Stimulated activated CD4-positive, alpha-beta T cell treated with anti-CD3 and anti-CD28 coated beads, Interleukin-12 subunit alpha, Interleukin-12 subunit beta, amount 100 ng/mL, for 4 hours (primary cell): ENCODE data around the gene FOXK2.

ENCODE experiments used
- DNase-seq: peaks from one replicate; pipeline ENCODE4 v3.0.0-alpha.2; 2020

Gene FOXK2

DNA sequence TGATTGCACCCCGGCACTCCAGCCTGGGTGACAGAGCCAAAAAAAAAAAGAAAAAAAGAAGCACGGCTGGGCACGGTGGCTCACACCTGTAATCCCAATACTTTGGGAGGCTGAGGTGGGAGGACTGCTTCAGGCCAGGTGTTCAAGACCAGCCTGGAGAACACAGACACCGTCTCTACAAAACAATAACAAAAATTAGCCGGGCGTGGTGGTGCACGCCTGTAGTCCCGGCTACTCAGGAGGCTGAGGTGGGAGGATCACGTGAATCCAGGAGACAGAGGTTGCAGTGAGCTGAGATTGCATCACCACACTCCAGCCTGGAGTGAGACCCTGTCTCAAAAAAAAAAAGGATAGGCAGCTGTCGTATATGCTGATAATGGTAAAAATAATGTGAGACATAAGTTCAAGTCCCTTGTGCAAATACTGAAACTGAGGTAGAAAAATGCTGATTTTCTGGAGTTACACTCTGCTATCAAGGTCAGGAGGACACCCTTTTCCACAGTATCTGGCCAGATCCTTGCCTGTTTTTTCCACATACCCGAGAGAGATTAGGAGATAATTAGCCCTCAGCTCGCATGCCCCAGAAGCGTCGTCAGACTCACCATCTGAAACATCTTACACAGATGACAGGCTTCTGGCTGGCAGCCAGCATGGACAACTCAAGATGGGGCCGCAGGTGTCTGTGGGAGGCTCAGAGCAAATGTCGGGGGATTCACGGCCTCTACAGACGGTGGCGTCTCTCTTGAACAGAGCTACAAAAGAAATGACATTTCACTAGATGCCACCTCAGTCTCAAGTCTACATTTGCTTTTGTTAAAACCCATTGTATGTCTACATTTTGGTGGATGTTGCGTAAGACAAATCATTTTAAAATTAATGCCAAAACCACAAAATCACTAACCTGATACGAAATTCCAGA is 91.9 kb downstream of the FOXK2 start:
- no peak for DNase-seq

DNA sequence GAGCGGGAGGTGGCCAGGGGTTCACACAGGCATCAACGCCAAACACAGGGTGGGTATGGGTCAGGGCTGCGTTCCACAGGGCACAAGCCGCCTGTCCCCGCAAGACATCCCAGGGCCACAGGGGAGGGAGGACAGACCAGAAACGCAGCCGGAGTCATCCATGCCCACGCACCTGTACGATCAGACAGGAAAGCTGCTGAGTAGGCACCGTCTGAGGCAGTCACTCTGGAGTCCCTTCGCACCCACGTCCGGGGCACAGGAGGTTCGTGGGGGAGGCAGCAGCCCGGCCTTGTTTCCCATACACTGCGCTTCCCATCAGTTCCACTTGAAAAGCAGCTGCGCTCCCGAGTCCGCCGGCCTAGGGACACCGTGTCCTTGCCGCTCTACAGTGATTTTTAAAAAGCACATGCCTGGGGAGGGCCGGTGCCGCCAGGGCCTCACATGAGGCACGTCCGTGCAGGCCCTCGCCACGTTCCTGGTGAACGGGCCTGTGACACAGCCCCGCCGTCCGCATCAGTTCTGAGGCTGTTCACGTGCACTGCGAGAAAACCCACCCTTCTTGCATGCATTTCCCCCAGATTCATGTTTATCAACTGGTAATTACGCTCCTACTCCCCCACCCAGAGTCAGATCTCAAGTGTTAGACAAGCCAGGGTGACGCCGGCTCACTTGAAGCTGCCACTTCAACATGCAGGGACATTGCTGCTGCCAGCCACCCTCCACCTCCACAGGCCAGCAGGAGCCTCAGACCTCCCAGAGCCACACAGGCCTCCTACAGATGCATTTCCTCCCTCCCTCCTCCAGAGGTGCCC is 94.0 kb downstream of the FOXK2 start:
- no peak for DNase-seq

DNA sequence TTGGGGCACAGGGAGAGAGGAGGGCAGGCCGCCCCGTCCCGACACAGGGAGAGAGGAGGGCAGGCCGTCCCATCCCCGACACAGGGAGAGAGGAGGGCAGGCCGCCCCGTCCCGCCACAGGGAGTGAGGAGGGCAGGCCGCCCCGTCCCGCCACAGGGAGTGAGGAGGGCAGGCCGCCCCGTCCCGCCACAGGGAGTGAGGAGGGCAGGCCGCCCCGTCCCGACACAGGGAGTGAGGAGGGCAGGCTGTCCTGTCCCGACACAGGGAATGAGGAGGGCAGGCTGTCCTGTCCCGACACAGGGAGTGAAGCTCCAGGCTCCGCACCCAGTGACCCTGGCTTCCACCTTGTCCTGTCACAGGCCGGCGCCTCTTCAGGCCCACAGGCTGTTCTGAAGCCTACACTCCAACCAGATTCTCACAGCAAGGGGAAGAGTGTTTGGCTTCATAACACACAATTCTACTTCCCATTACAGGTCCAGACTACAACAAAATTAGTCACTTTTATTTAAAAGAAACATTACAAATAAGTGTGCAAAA is 94.6 kb downstream of the FOXK2 start:
- DNase-seq = no peak

DNA sequence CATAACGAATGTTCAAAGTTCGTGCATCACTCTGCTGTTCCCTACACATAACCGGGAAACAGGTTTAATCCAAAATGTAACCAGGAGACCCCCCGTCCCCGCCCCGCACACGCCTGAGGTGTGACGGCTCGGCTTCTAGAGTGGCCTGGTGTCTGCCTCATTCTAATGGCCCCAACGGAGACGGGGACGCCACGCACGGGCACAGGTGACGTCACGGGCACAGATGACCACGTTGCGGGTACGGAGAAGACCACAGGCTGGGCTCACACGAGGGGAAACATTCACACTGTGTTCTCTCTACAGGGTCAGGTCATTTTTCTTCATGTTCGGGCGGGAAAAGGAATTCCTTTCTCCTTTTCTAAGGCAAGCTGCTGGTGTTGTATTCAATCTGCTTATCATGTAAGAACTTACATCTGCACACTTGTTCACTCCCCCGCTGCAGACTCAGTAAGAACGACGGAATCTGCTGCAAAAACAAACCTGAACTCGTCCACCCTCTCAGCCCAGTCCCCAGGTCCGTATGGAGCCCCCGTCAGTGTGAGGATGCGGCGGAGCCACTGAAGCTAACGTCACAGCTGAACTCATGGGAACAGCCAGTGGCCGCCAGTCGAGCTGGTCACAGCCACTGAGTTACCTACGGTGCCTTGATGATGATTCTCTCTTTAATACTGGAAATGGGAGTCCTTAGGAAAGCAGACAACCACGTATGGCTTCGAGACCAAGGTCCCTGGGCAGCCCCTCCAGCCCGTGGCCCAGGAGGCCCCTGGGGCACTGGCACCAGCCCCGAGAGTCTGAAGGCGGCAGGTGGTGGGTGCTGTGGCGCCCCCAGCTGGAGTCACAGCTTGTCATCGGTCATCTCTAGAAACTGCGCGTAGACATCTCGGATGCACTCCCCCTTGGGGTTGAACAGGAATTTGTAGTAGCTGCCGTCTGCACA is 95.8 kb downstream of the FOXK2 start:
- DNase-seq = no peak

DNA sequence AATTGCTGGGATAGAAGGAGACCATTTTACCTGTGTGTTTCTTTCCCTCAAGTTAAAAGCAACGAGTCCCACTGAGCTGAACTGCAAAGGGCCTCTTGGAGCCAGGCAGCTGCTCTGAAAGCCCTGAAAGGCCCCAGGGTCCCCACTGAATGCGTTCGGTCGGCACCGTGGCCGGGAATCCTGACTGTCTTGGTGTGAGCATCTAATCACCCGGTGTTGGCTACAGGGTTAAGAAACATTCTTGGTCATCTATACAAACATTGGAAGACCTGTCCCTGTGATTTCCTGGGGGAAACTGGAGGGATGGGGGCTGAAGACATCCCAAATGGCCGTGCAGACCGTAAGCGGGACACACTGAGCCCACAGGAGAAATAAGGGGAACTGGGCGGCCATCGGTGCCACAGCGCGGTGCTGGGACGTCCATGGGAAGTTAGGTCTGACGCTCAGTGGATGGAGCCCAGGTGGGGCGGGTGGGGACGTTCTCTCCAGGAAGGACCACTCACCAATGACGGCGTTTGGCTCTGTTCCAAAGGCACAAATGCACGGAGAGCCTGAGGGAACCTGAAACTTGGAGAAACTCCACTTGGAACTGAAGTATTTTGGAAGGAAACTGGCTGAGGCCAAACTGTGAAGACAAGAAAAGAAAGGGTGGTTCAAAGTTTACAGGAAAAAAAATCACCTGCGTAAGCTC is 96.6 kb downstream of the FOXK2 start:
- no peak for DNase-seq

DNA sequence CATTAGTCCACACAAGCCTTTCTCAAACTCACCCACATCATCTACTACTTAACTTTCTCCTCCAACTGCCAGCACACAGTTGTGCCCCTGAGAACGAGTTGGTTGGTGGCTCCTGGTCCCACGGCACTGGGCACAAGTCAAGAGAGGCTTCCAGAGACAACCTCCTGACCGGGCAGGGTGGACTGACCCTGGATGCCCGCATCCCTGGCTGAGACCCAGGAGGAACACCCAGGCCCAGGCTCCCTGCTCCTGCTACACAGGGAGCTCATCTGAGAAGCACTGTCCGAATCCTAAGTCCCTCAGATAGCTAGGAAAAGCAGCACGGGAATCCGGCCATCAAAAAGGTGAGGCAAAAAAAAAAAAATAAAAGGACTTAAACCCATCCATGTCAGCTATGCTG is 99.7 kb downstream of the FOXK2 start:
- no peak for DNase-seq

DNA sequence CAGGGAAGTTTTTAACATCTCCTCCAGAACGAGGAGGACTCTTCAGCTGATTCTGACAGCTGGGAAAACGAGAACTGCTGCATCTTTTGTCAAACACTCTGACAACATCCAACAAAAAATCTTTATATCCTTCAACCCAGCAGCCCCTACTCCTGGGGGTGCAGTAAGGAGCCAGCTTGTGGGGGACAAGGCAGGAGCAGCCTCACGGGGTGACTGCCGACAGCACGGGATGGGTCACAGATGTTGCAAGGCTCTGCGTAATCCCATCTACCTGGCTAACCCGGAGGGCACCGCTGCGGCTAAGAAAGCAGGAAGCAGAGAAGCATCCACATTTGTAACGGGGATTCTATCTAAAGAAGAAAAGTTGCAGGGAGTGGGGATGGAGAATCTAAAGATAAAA is 100.1 kb downstream of the FOXK2 start:
- no peak for DNase-seq

DNA sequence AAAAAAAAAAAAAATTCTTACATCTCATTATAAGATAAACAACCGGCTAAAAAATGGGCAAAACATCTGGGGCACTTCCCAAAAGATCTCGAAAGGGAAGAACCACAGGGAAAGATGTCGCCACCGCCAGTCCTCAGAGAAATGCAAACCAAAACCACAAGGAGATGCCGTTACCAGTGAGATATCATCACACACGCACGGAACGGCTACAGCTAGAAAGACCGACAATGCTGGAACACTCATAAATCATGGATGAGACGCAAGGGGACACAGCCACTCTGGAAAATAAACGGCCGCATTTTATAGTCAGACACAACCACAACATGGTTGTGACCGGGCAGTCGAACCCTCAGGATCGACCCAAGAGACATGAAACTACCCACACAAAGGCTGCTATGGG is 104.2 kb downstream of the FOXK2 start:
- no peak for DNase-seq

DNA sequence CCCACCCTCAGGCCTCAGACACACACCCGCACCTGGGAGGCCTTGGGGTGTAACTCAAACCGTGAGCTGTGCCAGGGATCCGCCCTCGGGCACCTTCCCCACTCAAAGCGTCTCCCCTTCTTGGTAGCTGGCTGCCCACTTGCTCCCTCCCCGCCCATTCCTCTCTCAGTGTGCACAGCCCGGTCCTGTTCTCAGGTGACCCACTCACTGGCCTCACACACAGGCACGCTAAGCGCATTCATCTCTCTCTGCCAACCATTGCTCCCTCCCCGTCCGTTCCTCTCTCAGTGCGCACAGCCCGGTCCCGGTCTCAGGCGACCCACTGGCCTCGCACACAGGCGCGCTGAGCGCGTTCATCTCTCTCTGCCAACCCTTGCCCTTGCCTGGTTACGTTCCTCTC is 107.9 kb downstream of the FOXK2 start:
- no peak for DNase-seq

DNA sequence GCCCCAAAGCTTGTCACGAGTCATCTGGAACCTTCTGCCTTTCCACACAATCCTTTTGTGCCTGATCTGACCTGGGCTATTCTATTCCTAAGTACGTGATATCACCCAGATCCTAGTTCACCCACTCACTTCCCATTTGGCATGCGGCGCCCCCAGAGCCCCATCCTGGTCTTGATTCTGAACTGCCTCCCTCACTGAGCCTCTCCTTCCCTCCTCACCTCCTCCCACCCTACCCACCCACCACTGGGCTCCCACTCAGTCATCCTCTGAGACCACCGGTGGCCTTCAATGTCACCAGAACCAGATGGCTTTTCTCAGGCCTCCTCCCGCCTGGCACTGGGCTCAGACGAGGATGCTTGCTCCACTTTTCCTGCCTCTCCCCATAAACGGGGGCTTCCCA is 110.2 kb downstream of the FOXK2 start:
- DNase-seq = no peak

DNA sequence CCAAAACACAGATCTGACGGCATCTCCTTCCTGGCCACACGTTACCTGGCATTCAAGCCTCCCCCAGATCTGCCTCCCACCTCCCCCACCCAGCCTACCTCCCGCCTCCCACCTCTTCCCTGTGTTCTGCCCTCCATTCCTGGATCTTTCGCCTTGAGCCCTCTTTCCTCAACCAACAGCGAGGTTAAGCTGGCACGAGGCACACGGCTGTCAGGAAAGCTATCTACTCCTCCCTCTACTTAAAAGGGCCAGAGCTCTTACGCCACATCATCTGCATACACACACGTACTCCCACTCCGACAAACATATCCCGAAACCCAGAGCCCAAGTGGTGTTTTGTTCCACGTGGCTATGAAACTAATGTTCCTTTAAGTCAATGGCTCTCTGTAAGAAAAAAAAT is 110.7 kb downstream of the FOXK2 start:
- DNase-seq = no peak

DNA sequence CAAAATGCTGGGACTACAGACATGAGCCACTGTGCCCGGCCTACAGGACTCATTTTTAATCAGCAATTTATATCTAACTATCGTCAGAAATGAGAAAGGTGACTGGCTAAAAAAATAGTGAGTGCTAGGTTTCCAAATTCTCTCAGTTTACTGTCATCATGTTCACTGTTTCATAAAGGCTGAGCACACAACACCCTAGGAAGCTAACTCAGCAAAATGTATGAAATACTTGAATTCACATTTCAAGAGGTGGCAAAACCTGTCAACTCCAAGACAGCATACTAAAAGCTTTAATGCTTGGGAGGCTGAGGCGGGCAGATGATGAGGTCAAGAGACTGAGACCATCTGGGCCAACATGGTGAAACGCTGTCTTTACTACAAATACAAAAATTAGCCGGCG is 112.0 kb downstream of the FOXK2 start:
- DNase-seq = no peak

DNA sequence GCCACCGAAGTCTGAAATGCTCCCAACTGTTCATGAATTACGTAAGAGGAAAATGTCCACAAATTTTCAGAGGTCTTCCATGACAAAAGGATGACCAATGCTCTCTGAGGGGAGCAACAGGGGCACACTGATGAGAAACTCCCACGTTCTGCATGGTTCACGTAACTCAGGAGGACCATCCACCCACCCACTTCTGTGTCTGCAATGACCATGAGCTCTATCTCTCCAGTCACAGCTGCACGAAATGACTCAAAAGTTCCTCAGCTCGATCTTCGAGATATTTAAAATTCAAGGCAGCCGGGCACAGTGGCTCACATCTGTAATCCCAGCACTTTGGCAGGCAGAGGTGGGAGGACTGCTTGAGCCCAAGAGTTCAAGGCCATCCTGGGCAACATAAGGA is 112.9 kb downstream of the FOXK2 start:
- no peak for DNase-seq

DNA sequence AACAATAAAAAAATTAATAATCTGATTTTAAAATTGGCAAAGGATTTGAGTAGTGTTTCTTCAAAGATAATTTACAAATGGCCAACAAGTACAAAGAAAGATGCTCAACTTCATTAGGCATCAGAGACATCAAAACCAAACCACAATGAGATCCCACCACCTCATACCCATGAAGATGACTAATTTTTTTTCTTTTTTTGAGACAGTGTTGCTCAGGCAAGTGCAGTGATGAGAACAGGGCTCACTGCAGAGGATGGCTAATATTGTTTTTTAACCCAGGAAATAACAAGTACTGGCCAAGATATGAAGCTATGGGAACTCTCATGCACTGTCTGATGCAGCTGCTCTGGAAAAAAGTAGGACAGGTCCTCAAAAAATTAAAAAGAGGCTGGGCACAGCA is 113.8 kb downstream of the FOXK2 start:
- no peak for DNase-seq

DNA sequence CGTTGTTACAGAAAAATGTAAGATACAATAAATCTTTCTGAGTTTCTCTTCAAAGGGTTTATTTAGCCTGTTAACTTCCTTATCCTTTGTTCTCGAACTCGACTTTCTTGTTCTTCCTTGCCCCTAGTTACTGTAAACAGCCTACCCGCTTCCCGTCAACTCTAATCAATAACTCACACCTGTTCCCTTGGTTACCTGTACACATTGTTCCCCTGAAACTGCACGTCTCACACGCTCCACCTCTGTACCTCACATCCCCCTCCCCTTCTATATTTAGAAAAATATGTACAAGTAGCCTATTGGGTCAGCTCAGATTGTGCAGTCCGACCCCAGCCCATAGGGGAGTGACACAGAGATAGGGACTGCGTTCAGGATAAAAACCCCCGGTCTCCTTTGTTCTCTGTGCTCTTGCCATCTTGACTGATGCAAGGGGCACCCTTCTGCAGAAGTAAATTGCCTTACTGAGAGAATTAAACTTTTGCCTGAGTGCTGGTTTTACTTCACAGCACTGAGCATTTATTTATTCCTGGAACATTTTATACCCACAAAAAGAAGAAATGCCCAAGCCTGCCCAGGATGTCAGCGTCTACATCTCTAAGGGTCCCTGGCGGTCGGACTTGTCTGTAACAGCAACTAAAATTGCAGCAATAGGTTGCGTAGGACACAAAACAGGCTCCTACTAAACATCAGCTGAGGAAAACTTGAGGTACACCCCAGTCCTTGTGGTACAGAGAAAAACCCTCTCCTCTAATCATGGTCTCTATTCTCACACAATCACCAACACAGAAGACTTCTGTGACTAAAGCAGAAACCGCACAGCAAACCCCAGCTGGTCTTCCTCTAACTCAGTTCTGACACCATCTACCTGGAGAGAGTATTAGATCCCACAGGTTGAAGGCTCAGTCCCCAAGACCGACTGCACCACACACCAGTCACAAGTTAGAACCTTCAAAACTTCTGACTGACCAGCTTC is 117.4 kb downstream of the FOXK2 start:
- no peak for DNase-seq

DNA sequence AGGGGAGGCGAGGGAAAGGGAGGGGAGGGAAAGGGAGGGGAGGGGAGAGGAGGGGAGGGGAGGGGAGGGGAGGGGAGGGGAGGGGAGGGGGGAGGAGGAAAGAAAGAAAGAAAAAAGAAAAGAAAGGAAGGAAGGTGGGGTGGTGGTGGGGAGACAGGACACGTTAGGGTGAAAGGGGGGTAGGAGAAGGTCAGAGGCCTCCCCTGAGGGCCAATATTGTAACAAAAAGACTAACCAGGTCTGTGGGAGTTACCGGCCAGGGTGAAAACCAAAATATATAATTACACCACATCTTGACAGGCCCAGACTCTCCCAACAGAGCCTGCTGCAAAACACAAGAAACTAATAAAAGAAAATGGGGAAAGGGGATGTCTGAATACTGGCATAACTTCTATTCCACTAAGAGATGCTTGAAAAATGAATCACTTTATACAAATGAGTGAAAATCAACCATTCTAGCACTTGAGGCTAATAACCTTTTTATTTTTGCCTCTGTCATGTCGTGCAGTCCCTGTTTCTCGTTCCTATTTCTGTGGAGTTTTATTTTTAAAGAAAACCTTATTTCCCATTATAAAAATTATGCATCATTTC is 118.7 kb downstream of the FOXK2 start:
- no peak for DNase-seq

DNA sequence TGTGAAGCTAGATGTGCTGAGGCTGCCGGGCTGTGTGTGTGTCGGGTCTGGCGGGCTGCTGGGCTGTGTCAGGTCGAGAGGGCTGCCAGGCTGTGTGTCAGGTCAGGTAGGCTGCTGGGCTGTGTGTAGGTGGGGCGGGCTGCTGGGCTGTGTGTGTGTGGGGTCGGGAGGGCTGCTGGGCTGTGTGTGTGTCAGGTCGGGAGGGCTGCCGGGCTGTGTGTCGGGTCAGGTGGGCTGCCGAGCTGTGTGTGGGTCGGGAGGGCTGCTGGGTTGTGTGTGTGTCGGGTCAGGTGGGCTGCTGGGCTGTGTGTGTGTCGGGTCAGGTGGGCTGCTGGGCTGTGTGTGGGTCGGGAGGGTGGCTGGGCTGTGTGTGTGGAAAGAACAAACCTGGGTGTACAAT is 120.1 kb downstream of the FOXK2 start:
- no peak for DNase-seq

DNA sequence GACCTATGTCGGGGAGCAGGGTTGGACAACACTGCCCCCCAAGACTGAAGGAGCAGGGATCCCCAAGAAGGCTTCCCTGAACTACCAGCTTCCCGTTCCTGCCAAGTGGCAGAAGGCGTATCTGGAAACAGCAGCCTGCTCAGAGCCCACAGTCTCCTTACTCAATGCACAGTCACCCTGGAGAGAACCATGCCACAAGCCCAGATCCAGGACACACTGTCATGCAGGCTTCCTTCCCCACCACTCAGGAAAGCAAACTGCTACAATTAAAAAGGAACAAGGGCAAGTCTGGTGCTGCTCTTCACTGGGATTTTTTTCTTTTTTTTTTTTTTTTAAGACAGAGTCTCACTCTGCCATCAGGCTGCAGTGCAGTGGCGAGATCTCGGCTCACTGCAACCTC is 120.5 kb downstream of the FOXK2 start:
- DNase-seq = no peak

DNA sequence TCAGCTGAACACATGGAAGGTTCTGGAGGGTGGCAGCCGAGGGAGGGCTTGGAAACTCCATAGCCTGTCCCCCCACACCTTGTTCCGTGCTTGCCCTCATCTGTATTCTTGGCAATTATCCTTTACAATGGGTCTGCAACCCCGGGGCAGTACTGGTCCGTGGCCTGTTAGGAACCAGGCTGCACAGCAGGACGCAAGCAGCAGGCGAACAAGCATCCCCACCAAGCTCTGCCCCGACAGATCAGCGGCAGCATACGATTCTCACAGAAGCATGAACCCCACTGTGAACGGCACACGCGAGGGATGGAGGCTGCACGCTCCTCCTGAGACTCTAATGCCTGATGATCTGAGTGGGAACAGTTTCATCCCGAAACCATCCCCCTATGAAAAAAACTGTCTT is 122.5 kb downstream of the FOXK2 start:
- DNase-seq = no peak

DNA sequence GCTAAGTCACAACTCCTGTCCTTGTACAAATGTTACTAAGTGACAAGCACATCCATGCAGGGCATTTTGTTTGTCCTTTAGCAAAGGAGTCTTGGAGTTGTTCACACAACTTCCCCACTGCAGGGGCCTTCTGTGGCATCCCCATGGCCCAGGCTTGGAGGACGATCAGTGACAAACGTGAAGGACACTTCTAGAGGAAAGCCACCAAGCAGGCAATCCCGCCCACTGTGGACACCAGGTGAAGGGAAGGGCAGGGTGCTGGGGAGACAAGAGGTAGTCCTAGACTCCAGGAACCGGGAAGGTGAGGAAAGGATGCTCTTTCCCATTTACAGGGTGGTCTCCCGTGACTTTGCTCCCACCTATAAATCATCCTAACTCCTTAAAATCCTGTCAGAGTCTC is 124.6 kb downstream of the FOXK2 start:
- DNase-seq = no peak

DNA sequence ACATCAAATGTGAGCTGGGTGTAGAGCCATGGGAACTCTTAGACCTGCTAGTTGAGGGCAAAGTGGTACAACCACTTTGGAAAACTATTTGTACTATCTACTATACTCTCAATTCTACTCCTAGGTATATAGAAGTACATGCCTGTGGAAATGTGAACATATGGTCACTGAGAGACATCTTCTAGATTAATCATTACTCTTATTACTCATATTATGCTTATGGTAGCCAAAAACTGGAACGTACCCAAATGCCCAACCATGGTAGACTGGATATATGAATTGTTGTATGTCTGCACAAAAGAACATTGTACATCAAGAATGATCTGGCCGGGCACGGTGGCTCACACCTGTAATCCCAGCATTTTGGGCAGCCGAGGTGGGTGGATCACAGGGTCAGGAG is 126.0 kb downstream of the FOXK2 start:
- no peak for DNase-seq
